Peyer's patch (tissue), 4 donors: Measurements from ENCODE around the gene NSFL1C.

Experiments
- POLR2A ChIP-seq, 2 donors: fragments of 450-650 bp; IDR thresholded peaks; one replicate each; pipeline ENCODE4 v1.5.1; 2017; ENCODE audit warnings: antibody characterized with exemption in 2 of 2, mild to moderate bottlenecking in 2 of 2, moderate library complexity in 2 of 2
- TF ChIP-seq, protein P1 (sequence below), 6 experiments: fragments of 450-650 bp in 4 of 6; fragments of 200-600 bp in 2 of 6; sonication (generic) in 1 of 6; IDR thresholded peaks; one replicate each; pipeline ENCODE4 v1.5.1; 2017 to 2019; ENCODE audit warnings: antibody characterized with exemption in 6 of 6, mild to moderate bottlenecking in 3 of 6, moderate library complexity in 1 of 6

DNA sequence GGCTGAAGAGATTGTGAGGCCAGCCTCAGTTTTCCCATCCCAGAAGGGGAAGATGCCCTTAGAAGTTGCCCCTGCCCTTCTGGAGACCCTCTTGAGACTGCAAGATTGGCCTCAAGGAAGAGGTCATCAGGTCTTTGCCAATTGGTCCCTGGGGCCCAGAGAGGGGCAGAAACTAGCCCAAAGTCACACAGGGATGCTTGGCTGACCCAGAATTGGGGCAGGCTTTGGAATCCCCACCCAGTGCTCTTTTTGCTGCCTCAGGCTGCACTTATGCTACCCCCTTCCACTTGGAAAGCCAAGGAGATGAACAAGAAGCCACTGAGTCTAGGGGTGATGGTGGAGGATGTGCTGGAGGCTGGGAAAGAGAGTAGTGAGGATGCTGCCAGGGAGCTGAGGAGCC is 48.9 kb downstream of the NSFL1C start:
- TF ChIP-seq, protein P1, sequence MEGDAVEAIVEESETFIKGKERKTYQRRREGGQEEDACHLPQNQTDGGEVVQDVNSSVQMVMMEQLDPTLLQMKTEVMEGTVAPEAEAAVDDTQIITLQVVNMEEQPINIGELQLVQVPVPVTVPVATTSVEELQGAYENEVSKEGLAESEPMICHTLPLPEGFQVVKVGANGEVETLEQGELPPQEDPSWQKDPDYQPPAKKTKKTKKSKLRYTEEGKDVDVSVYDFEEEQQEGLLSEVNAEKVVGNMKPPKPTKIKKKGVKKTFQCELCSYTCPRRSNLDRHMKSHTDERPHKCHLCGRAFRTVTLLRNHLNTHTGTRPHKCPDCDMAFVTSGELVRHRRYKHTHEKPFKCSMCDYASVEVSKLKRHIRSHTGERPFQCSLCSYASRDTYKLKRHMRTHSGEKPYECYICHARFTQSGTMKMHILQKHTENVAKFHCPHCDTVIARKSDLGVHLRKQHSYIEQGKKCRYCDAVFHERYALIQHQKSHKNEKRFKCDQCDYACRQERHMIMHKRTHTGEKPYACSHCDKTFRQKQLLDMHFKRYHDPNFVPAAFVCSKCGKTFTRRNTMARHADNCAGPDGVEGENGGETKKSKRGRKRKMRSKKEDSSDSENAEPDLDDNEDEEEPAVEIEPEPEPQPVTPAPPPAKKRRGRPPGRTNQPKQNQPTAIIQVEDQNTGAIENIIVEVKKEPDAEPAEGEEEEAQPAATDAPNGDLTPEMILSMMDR (IDR thresholded peaks at IDR 0.05) = no peak
- no peak for TF ChIP-seq POLR2A (IDR thresholded peaks at IDR 0.05)
